Activated CD4-positive, CD25-positive, alpha-beta regulatory T cell treated with anti-CD3 and anti-CD28 coated beads, Interleukin-2, amount 50 U/mL, for 16 hours (primary cell): ENCODE results near the gene SLC29A2.

Experiments
- DNase-seq: peaks from one replicate; pipeline ENCODE4 v3.0.0-alpha.2; 2020; ENCODE audit warnings: low read depth, low spot score

Gene SLC29A2

DNA sequence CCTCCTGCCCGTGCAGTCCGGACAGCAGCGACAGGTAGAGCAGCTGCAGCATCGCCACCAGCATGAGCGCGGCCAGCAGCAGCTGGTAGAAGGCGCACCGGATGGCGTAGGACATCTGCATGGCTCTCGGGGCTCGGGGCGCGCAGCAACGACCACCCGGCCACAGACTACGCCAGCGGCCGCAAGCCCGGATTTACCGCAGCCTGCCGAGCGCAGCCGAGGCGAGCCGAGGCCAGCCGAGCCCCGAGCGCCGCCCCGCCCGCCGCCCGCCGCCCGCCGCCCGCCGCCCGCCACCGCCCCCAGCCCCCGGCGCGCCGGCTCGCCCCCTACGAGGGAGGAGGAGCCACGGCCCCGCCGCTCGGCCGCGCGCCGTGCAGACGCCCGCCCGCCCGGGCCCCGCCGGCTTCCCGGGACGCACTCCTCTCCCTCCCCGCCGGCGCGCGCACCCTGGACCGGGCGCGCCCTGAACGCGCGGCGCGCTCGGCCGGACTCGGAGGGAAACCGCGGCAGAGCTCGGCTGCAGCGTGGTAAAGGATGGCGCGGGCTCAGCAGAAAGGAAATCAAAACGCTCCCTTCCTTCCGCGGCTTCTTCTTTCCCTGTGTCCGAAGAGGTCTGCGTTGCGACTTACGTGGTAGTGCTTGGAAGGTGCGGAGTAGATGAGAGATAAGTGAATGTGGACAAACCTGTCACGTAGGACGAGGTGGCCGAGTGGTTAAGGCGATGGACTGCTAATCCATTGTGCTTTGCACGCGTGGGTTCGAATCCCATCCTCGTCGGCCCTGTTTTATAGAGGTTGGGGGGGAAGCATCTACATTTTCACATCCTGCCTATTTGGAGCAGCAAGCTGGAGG is 23.9 kb downstream of the SLC29A2 start, which contains the start of gene B4GAT1:
B4GAT1 (minus strand) TSS at position 205 of the 852 bp plus-strand sequence; CDS start at position 121, 84 bp downstream.
- peak; percentile 58 for DNase-seq

DNA sequence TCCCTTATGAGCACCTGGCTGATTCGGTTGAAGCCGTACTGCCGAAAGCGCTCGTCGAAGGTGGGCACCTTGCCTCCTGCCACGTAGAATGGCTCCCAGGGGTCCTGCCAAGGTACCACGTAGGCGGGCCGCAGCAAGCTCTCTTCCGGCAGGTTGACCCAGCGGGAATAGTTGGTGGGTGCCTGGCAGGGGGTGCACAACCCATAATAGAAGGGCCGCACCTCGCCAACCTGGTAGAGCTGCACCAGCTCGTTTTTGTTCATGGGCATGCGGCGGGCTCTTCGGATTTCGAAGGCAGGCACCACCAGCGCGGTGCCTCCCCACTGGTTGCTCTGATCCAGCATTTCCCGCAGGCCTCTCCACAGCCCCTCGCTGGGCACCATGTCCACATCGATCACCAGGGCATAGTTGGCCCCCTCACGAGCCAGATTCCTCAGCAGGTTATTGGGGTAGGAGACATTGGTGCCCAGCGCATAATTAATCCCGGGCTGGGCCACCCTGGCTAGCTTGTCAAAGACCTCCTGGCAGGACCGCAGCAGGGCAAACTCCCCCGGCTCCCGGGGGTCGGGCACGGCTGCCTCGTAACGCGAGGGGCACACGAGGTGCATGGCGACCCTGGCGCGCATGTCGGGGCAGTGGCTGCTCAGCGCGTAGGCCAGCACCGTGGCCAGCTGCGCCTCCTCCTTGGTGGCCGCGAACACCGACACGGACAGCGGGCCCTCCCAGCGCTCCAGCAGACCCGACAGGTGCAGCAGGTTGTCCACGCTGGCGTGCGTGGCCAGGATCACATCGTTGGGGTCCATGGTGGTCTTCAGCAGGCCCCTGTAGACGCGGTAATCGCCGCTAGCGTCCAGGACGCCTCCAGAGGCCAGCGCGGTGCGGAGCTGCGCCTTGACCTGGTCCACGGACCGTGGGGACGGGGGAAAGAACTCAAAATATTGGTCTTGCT is 24.8 kb downstream of the SLC29A2 start:
- no peak for DNase-seq

DNA sequence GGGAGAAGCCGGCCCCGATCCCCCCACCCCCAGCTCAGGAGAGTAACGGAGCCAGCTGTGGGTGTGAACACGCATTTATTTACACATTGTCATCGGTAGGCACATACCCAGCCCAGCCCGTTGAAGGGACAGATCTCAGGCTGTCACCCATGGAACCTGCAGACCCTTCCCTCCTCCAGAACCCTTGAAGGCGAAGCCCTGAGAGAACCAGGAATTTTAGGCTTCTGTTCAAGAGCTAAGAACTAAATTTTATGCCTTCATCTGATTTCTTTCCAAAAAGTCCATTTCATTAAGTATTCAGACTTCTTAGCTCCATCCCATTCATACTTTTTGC is 26.3 kb downstream of the SLC29A2 start:
- no peak for DNase-seq

DNA sequence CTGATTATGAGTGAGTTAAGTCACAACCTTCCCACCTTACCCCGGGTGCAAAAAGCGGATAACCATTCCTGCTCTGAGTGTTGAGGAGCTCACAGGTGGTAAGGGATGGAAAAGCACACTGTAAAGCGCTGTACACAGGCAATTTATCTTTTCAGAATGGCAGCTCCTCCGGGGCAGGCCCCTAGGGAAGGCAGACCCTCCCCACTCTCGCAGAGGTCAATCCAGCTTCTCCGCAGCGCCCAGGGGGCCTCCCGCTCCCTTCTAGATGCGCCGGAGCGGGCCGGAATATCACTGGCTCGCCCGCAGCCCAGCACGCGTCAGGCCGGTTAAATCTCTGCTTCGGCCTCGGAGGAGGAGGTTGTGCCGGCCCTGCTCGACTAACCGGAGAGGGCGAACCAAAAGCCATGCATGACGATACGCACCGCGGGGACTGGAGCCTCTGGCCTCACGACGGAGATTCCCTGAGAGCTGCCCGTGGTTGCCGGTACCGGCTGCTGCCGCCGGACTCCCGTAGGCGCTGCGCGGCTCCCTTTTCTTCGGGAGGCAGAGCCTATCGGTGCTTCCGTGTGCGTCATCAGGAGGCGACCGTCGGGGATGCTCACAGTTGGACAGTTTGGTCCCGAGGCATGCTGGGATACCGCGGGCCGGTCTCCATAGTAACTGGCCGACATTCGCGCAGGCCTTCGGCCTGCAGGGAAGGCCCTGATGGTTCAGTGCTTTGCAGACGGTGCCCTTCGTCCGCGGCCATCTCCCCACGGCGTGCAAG is 26.8 kb downstream of the SLC29A2 start, which contains the start of gene BRMS1:
BRMS1 (minus strand) TSS at position 555 of the 766 bp plus-strand sequence. CDS start 2,870 bp downstream, outside the sequence.
- peak; percentile 92 for DNase-seq

DNA sequence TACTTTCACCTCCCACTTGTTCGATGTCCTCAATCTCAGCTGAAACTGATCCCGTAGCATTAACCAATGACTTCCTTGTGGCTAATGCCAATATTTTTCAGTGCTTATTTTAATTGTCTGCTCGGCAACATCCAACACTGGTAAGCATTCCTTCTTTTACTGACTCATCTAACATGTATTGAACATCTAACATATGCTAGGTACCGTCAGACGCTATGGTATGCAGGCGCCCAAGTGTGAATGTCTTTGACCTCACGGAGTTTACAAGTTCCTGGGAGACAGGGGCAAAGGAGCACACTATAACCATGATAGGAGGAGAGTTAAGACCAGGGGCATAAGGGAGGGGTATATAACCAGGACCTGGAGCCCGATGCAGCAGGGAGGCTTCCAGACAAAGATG is 28.4 kb downstream of the SLC29A2 start:
- DNase-seq = no peak

DNA sequence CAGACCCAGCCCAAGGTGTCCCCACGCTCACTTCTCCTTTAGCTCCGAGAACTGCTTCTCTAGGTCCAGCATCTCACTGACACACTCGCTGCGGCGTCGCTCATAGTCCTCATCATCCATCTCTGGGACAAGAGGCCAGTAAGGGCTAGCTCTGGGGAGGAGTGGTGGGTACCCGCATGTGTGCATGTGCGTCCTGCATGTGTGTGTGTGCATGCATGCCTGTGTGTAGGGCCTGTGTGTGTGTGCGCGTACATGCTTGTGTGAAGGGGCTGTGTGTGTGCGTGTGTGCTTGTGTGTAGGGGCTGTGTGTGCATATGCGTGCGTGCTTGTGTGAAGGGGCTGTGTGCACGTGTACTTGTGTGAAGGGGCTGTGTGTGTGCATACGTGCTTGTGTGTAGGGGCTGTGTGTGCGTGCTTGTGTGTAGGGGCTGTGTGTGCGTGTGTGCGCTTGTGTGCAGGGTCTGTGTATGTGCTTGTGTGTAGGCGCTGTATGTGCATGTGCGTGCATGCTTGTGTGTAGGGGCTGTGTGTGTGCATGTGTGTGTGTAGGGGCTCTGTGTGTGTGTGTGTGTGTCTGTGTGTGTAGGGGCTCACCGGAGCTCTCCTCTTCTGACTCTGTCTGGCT is 29.9 kb downstream of the SLC29A2 start:
- DNase-seq = no peak

DNA sequence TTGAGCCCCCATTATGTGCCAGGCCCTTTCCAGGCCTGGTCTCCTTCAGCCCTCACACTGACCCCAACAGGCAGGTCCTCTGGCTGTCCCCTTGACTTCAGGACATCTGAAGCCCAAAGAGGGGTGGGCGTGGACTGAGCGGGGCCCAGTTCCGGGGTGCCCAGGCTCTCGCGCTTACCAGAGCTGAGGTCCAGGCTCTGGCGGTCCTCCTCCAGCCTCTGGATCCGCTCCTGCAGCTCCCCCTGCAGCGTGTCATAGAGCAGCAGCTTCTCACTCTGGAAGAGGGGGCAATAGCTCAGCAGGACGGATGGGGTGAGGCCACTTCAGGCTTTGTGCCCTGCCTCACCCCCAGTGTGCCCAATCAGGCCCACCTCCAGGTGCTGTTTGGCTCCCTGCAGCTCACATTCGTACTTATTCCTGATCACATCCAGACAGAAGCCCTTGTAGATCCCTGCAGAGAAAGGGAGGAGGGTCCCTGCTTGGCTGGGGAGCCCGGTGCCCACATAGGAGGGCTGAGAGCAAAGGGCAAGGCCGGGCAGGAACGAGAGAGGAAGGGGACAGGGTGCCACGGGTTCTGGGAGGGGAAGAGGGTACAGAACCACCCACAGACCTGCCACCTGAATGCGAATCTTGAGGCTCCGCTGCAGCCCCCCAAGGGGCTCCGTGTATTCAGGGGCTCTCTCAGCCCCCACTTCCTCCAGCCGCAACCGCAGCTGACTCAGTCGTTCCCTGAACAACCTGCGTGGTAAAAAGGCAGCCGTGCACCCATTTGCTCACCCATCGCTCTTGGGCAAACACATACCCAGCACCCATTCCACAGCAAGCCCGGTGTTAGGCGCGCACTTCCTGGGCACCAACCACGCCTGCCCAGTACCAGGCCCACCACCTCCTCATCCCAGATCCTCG is 30.7 kb downstream of the SLC29A2 start:
- no peak for DNase-seq

DNA sequence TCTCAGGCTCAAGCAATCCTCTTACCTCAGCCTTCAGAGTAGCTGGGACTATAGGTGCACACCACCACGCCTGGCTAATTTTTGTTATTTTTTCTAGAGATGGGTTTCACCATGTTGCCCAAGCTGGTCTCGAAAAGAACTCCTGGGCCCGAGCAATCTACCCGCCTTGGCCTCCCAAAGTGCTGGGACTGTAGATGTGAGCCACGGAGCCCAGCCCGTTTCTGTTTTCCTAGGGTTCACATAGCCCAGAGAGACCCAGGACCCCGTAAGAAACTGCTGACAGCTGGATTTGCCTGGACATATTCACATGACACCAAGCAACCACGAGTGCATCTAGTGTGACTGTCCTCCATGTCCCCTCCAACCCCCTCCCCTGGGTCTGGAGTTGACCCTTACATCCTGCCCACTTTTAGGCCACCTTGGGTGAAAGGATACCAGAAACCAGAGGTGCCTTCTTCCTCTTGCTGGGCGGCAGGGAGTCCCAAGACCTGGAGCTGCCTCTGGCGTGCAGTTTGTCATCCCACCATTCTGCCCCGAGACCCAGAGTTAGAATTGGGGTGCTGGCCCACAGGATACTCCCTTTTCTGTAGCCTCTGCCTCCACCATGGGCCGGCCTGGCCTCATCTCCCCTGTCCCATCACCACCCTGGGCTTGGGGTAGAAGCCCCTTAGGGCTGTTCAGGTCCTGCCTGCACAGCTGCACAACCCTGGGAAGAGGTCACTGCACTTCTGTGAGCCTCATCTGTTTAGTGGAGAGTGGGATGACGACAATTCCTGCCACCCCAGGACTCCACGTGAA is 31.7 kb downstream of the SLC29A2 start:
- no peak for DNase-seq

DNA sequence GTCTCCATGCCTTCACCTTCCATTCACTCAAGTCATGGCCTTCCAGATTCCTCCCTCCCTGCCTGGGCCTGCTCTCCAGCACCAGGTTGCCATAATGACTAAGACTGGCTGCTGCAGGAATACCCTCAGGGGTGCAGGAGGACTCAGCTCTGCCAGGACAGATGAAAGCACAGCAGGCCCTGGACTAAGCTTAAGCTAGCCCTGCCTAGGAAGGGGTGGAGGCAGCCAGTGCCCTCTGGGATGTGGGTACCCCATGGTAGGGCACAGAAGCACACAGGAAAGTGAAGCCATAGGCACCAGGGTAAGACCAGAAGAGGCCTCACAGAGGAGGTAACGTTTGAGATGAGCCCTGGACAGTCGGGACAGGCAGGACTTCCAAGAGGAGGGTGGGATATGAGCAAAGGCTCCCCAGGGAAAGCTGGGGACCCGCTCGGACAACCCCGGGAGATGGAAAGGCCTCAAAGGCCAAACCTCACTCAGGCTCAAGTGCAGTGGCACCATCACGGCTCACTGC is 32.3 kb downstream of the SLC29A2 start:
- DNase-seq = no peak

DNA sequence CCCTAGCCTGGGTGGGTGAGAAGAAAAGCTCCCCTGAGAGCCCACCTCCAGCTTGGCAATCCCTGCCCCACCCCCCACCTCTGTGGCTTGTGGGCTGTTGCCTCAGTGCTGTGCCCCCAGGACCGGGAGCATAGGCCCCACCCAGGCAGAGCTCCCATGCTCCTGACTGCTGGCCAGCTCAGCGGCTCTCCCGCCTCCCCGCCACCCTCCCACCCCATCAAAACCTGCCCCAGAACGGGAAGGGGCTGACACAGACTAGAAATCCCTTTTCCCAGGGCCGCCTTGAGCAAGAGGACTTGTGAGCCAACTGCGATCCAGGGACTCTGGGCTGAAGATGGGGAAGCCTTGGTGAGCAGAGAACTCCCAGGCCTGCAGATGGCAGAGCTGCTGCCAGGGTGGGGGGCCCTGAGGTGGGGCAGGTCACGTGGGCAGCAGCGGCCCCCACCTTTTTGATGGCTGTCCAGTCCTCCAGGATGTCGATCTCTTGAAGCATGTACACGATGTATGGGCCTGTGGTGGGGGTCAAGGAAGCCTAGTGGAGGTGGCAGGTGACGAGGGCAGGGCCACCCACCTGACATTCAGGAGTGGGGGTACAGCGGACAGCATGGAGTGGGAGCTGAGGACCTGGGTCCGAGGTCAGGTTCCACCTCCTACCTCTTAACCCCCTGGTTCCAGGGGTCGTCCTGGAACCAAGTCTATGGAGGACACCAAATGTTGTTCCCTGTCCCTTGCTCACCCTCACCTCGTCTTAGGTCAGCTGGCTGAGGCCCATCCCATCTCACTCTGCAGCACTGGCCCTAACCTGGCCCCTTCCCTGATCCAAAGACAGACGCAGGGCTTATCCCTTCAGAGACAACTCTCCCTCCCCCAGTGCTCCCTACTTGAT is 33.0 kb downstream of the SLC29A2 start:
- DNase-seq = no peak

DNA sequence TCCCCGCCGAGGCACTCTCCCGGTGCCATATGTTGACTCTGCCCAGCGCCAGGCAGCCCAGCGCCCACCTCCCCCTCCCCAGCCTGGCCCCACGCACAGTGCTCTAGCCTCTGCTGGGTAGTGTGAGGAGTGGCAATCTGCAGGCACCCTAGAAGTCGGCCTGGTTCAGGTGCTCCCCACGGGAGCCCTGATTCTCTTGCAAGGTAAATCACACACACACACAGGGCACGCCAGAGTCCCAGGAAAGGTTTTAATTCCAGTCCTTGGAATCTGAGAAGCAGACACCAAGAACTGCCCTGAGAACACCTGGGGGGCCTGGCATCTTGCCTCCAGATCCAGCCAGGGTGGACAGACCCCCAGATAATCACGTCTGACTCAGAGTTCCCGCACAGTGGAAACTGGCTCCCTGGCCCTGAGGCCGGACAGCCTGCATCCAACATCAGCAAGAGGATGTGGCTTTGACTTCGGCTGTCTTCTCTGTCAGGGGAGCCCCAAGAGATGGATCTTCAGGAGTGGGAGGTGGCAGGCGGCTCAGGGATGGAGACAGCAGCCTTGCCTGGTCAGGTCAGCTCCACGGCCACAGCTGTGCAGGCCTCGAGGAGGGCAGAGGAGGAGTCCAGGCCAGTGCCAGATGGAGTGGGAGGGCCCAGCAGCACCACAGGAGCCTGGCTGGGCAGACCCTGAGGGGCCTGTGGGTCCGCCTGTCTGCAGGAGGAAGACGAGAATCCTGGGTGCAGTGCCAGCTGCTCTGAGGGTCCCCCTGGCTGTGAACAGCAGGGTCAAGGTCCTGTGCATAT is 34.3 kb downstream of the SLC29A2 start:
- DNase-seq = no peak

DNA sequence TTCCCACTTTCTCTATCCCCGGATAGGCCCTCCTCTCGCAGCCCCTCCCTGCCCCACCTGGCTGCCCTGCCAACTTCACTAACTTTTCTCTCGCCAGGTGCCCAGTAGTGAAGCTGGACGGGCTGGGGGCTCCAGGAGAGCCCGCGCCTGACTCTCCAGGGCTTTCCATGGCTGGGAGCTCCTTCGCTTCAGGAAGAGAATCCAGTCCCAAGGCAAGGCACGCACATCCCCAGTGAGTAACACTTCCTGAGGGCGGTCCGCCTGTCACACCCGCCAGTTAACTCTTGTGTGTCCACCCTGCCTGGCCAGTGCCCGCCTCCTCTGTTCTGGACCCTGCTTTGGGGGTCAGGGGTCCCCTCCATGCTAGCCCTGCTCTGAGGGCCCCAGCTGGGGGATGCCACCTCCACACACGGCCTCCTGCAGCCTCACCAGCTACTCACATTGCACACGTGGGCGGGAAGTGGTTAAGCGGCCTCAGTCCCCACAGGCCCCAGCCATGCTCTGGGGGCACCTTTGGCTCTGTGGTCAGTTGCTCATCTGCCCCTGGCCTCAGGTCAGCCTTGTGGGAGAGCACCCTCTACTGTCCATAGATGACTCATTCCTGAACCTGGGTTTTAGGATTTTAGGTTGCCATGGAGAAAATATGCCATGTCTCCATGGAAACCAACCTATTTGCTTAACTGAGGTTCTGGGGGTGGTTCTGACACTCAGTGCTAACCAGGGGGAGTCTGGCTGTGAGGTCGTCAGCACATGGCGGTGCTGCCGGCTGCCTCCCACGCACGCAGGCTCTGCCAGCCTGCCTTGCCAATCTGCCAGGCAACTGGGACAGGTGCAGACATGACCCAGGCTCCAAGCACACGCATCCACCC is 35.1 kb downstream of the SLC29A2 start, which contains the start of gene RIN1:
RIN1 (minus strand) TSS at position 201 of the 869 bp plus-strand sequence; CDS start at position 169, 32 bp downstream.
- no peak for DNase-seq

DNA sequence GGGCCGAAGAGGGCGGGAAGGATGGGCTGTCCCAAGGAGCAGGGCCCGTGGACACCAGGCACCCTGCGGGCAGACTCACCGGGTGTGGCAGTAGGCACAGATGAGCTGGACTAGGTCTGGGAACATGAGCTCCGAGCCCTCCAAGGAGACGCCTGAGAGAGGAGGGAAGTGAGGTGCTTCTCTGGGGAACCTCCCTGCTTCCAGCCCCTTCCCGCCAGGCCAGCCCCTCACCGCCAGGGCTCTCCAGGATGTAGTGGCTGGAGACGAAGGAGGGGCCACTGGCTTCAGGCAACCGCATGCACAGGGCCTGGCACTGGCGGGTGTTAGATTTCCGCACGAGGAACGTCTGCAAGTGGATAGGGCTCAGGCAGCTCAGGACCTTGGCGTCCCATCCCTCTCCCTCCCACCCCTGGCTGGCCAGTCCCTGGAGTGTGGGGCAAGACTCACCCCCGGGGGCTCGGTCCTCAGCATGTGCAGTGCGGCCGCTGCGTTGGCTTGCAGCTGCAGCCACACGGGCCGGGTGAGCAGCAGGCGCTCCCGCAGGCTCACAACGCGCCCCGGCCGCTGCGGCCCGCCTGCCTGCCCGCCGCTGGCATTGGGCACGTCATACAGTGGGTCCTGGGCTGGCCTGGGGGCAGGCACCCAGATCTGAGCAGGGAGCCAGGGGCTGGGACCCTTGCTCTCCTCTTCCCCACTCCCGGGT is 35.9 kb downstream of the SLC29A2 start:
- no peak for DNase-seq

DNA sequence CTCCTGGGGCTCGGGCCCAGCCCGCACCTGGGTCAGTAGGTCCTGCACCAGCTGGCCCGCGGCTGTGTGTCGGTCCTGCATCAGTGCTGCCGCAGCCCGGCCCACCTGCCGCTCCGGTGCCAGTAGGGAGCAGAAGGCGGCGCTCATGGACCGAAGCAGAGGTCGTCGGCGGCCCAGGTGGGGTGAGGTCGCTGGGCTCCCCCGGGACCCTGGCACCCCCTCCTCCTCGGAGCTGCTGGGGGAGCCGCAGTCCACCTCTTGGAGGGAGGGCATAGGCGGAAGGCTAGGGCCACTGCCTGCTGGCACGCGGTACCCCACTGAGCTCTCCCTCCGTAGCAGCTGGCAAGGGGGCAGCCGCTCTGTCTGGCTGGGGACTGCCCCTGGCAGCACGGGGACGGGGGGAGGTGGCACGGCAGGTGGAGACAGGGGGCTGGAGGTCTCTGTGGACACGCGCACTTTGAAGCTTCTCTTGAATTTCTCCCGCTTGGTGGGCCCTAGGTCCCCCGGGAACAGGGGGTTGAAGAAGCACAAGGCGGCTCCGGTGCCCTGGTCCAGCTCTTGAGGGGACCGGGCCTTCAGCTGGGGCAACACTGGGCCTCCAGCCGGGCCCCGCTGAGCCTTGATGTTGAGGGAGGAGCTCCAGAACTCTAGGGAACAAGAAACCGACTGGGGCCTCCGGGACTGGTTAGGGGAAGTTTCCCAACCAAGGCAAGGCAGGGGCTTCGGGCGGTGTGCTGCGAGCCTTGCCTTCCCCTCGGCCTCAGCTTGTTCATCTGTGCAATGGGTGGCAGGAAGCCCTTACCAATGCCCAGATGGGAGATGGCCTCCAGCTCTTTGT is 36.7 kb downstream of the SLC29A2 start:
- no peak for DNase-seq
